ENCODE measurements around the gene MYOZ2.
"Not testable (repeated sequence)": the region's sequence is repeated elsewhere in the genome, so short reads cannot be mapped to it uniquely, and the experiment has no call there.

MYOZ2 gene

DNA sequence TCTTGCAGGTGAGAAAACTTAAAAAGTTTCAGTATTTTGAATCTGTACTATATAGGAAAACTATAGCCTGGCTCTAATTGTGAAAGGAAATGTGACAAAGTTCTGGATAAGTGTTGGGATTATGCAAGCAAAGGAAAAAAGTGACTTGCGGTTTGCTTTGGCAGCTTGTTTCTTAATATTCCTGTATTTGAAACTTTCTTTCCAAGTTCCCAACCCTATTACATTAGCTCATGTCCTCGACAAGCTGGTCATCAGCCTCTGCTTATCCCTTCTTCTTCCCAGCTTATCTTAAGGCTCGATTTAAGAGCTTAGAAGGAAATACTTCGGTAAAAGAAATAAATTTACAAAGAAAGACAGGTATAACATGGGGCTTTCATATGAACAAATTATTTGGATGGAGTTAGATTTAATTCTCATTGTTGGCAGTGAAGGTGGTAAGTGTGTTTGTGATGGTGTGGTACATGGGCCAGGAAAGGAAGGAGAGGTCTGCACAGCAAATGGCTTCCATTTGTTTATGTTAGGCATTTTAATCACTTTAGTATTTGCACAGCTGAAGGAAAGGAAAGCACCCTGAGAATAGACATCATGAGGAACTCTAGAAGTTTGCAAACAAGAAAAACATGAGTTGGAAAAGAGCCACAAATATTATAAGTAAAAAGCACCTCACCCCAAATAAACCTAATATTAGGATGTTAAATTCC, 5.1 kb upstream of the MYOZ2 start:
- DNase-seq, result no peak

- DNase-seq, result no peak
Measured at GRCh38 chr4:119131164-119131563, 4.5 kb upstream of the MYOZ2 start.

- DNase-seq, result no peak
Measured at GRCh38 chr4:119132306-119132705, 3.3 kb upstream of the MYOZ2 start.

DNA sequence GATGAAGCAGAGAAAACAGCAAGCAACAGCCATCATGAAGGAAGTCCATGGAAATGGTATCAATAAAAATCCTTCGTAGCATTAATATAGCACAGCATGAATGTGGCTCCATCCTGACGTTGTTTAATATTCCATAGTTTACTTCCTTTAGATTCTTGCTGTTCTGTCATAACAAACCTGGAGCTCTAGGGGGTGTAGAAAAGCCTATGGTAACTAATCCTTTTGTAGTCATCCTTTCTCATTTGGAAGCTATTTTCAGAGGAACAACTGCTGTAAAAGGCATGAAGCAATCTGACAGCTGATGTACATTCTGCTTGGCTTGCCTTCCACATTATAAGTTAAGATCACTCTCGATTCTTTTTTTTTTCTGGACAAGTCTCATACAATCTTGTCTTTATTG, 914 bp downstream of the MYOZ2 start:
- no peak for DNase-seq

DNA sequence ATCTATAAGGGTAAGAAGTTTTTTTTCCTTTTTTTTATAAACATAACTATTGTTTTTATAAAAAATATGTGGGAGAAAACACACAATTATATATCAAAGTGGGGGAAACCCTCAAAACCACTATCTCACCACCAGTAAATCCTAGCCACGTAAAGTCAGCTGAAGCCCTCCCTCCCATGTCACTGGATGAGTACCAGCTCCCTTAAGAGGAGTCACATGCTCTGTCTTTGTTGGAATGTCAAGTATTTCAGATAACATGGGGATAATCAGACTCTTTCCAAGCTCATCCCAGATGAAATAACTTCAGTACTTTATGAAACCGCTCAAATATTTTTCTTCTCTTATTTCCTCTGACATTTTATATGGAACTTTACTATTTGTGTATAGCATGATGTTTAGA, 2.4 kb downstream of the MYOZ2 start:
- DNase-seq, result no peak

DNA sequence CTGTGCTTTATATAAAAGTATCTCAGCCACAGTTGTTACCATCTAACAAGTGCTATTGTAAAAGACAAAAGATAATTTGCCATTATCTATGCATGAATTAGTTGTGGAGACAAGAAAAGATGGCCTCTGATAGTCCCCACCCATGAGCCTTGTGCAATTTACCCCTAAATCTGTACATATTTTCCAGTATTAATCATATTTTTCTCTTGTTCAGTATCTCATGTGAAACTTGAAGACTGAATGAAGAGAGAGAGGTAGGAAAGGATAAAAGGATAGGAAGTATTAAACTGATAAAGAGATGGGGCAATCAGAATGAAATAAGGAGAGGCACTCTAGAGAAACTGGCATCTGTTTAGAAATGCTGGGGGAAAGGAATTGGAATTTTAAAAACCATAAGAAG, 3.7 kb downstream of the MYOZ2 start:
- DNase-seq, result no peak

- no peak for DNase-seq
Measured at GRCh38 chr4:119139822-119140252, 4.2 kb downstream of the MYOZ2 start.

DNA sequence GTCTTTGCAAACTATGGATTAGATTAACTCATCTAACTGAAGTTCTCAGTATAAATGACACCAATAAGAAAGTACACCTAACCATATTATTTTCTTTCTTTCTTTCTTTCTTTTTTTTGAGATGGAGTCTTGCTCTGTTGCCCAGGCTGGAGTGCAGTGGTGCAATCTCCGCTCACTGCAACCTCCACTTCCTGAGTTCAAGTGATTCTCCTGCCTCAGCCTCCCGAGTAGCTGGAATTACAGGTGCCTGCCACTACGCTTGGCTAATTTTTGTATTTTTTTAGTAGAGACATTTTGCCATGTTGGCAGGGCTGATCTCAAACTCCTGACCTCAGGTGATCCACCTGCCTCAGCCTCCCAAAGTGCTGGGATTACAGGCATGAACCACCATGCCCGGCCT, 5.7 kb downstream of the MYOZ2 start:
- not testable (repeated sequence) for DNase-seq

- DNase-seq, result no peak
Measured at GRCh38 chr4:119142833-119143232, 7.2 kb downstream of the MYOZ2 start.

- DNase-seq, result not testable (repeated sequence)
Measured at GRCh38 chr4:119143341-119143740, 7.7 kb downstream of the MYOZ2 start.

- no peak for DNase-seq
Measured at GRCh38 chr4:119149110-119149509, 13.5 kb downstream of the MYOZ2 start.

- DNase-seq, result no peak
Measured at GRCh38 chr4:119151161-119151560, 15.5 kb downstream of the MYOZ2 start.

DNA sequence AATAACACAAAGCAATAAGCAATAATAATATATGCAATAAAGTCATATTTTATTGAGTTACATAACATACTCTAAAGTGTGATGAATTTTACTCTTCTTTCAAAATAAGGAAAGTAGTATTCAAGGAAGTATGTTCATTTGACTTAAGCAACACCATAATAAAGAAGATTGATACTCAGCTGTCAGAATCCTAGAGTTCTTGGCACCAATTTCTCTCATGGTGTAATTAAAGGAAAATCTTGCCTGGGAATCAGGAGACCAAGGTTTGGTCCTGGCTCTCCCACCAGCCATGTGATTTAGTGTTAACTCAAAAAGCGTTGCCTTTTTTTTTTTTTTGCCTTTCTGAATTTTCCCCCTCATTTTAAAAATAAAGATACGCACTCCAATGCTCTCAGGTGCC, 17.1 kb downstream of the MYOZ2 start:
- no peak for DNase-seq

GRCh38 chr4:119162174-119162573, 26.5 kb downstream of the MYOZ2 start:
- no peak for DNase-seq

- DNase-seq, result no peak
Measured at GRCh38 chr4:119165767-119166166, 30.1 kb downstream of the MYOZ2 start.

DNA sequence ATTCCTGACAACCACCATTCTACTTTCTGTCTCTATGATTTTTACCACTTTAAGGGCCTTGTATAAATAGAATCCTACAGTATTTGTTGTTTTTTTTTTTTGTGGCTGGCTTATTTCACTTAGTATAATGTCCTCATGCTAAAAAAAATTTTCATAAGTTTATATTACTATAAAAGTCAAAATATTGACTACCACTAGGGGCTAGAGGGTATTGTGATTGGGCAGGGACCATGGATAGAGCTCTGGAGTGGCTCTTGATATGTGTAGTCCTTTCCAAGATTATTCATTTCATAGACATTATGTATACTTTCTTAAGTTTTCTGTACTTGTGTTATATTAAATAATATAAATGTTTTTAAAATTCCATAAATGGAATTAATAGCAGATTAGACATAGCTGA, 34.6 kb downstream of the MYOZ2 start:
- no peak for DNase-seq

GRCh38 chr4:119172223-119172622, 36.6 kb downstream of the MYOZ2 start:
- no peak for DNase-seq

GRCh38 chr4:119173729-119174361, 38.2 kb downstream of the MYOZ2 start:
- DNase-seq, result not testable (repeated sequence)

DNA sequence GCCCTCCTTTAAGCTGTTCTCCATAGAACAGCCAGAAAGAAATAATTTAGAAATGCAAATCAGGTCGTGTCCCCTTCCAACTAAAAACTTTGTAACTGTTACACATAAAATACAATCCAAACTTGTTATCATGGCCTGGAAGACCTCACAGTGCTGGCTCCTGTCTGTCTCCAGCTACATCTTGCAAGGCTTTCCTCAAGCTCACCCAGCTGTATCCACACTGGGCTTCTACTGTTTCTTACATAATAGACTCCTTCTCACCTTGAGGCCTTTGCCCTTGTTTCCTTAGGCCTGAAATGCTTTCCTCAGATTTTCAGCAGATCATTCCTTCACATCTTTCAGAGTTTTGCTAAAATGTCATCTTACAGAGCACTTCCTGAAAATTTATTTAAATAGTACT, 43.4 kb downstream of the MYOZ2 start:
- no peak for DNase-seq

GRCh38 chr4:119184128-119184527, 48.5 kb downstream of the MYOZ2 start:
- no peak for DNase-seq

- no peak for DNase-seq
Measured at GRCh38 chr4:119189638-119190037, 54.0 kb downstream of the MYOZ2 start.

DNA sequence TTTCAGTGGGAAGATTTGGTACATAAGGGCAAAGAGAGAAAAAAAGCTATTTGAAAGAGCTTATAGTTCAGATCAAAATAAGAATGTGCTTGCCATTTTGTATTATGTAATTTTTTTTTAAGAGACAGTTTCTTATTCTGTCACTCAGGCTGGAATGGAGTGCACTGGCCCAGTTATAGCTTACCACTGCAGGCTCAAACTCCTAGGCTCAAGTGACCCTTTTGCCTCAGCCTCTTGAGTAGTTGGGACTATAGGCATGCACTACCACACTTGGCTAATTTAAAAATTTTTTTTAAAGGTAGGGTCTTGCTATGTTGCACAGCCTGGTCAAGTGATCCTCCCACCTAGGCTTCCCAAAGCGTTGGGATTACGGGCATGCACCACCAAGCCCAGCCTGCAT, 54.7 kb downstream of the MYOZ2 start:
- DNase-seq, result no peak

DNA sequence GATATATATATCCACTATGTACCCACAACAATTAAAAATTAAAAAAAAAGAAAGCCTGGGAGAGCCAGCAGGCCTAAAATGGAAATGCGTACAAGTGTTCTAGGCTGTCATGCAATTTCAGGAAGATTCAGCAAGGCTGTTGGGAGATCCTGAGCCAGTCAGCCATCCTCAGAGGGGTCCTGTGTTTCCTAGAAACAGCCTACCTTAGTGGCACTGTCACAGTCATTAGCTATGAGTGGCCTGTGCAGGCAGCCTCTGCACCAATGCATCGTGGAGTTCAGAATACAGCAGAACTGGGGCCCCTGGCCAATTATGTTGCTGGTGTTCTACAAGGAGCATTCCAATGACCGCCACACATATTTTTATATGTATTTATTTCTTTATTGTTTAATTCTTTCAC, 55.9 kb downstream of the MYOZ2 start:
- DNase-seq, result no peak

DNA sequence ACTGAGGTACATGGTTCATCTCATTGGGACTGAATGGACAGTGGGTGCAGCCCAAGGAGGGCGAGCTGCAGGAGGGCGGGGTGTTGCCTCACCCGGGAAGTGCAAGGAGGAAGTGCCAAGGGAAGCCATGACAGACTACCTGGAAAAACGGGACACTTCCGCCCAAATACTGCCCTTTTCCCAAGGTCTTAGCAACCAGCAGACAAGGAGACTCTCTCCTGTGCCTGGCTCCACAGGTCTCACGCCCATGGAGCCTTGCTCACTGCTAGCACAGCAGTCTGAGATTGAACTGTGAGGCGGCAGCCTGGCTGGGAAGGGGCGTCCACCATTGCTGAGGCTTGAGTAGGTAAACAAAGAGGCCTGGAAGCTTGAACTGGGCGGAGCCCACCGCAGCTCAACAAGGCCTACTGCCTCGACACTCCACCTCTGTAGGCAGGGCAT, 62.2 kb downstream of the MYOZ2 start:
- DNase-seq, result no peak

- DNase-seq, result no peak
Measured at GRCh38 chr4:119204916-119205315, 69.3 kb downstream of the MYOZ2 start.

Measured in NCI-H1105 treated with DMSO at 0.1 percent for 48 hours (cell line).